HEK293T (cell line): ENCODE measurements around the gene C2orf81.
"Not testable (repeated sequence)": the region's sequence is repeated elsewhere in the genome, so short reads cannot be mapped to it uniquely, and the experiment has no call there.

Experiments used
- CTCF ChIA-PET: fragments of 350-600 bp; formaldehyde crosslinking; extraction: SDS; loops from one replicate; lab custom pipeline; 2021; ENCODE audit warnings: antibody characterized with exemption, inconsistent platforms; lab: Yijun Ruan, JAX
- POLR2A ChIA-PET: fragments of 350-600 bp; formaldehyde crosslinking; extraction: SDS; loops from one replicate; lab custom pipeline; 2020; ENCODE audit warnings: antibody characterized with exemption, inconsistent platforms; lab: Yijun Ruan, JAX
- DNase-seq: peaks from one replicate; pipeline ENCODE4 v3.0.0; 2012; ENCODE audit warnings: mixed read lengths; ENCODE audit errors: extremely low spot score
- ARNT ChIP-seq: fragments of 450-650 bp; IDR thresholded peaks from 2 replicates; pipeline ENCODE4 v1.6.1; 2017; ENCODE audit warnings: mild to moderate bottlenecking
- BHLHE40 ChIP-seq: fragments of 450-650 bp; IDR thresholded peaks from 2 replicates; pipeline ENCODE4 v1.6.1; 2016; ENCODE audit warnings: mild to moderate bottlenecking, moderate library complexity, borderline replicate concordance
- CTBP1 ChIP-seq: fragments of 450-650 bp; IDR thresholded peaks from 2 replicates; pipeline ENCODE4 v1.6.1; 2016; ENCODE audit warnings: borderline replicate concordance
- ELF4 ChIP-seq: fragments of 450-650 bp; IDR thresholded peaks from 2 replicates; pipeline ENCODE4 v1.6.1; 2017; ENCODE audit warnings: antibody characterized with exemption
- FOXA1 ChIP-seq: fragments of 450-650 bp; IDR thresholded peaks from 2 replicates; pipeline ENCODE4 v1.6.1; 2016; ENCODE audit warnings: mild to moderate bottlenecking
- FOXK2 ChIP-seq: fragments of 450-650 bp; IDR thresholded peaks from 2 replicates; pipeline ENCODE4 v1.6.1; 2016; ENCODE audit warnings: mild to moderate bottlenecking
- FOXM1 ChIP-seq: fragments of 450-650 bp; IDR thresholded peaks from 2 replicates; pipeline ENCODE4 v1.6.1; 2017; ENCODE audit warnings: mild to moderate bottlenecking, borderline replicate concordance
- HDGF ChIP-seq: fragments of 450-650 bp; IDR thresholded peaks from 2 replicates; pipeline ENCODE4 v1.6.1; 2017; ENCODE audit warnings: antibody characterized with exemption, borderline replicate concordance
- L3MBTL2 ChIP-seq: fragments of 450-650 bp; conservative IDR thresholded peaks from 2 replicates; pipeline ENCODE4 v1.6.1; 2016; ENCODE audit warnings: mild to moderate bottlenecking
- LEF1 ChIP-seq: fragments of 450-650 bp; IDR thresholded peaks from 2 replicates; pipeline ENCODE4 v1.6.1; 2017; ENCODE audit warnings: mild to moderate bottlenecking, borderline replicate concordance
- NFRKB ChIP-seq: fragments of 450-650 bp; IDR thresholded peaks from 2 replicates; pipeline ENCODE4 v1.6.1; 2016; ENCODE audit warnings: mild to moderate bottlenecking, moderate library complexity
- PKNOX1 ChIP-seq: fragments of 450-650 bp; IDR thresholded peaks from 2 replicates; pipeline ENCODE4 v1.6.1; 2016
- SP1 ChIP-seq: fragments of 450-650 bp; IDR thresholded peaks from 2 replicates; pipeline ENCODE4 v1.6.1; 2017
- SUZ12 ChIP-seq: fragments of 450-650 bp; IDR thresholded peaks from 2 replicates; pipeline ENCODE4 v1.6.1; 2016; ENCODE audit warnings: mild to moderate bottlenecking
- TARDBP ChIP-seq: fragments of 450-650 bp; IDR thresholded peaks from 2 replicates; pipeline ENCODE4 v1.6.1; 2016
- ZNF384 ChIP-seq: fragments of 450-650 bp; IDR thresholded peaks from 2 replicates; pipeline ENCODE4 v1.6.1; 2016

The C2orf81 gene

DNA sequence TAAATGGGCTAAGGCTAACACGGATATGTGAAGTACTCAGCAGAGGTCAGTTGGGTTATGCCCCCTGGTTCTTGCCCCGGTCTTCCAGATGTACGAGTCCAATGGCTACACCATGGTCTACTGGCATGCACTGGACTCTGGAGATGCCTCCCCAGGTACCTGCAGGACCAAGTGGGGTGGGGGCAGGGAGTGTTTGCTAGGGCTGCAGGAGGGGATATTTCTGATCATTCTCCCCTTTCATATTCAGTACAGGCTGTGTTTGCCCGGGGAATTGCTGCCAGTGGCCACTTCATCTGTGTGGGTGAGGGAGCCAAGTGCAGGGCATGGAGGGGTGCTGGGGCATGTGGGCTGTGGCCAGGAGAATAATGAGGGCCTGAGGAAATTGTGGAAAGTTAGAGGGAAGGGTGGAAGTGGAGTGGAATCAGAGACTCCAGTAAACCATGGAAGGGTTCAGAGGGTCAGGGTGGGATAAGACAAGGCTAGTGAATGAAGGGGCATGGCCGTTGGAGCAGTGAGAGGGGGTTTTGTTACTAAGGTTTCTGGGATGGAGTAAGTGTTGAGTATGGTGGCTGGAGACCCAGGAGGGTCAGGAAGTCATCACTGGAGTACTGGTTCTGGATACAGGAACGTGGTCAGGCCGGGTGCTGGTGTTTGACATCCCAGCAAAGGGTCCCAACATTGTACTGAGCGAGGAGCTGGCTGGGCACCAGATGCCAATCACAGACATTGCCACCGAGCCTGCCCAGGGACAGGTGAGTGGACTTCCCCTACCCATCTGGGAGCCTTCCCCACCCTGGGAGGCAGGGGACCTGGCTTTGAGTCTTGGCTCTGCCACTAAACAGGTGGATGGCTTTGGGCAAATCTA, 2.0 kb upstream of the C2orf81 start:
- CTCF ChIA-PET, result interaction anchor here (0.8 kb wide), 1 partner anchor 1374 kb away, joined by 3 read pairs; no protein-coding TSS in a partner anchor
- DNase-seq, result no peak
- TF ChIP-seq TARDBP (no peak), ZNF384 (no peak), BHLHE40 (no peak), LEF1 (no peak), CTBP1 (no peak), FOXM1 (no peak), ARNT (no peak), SUZ12 (no peak), HDGF (no peak), PKNOX1 (no peak), ELF4 (no peak), SP1 (no peak), FOXK2 (no peak)
- POLR2A ChIA-PET, result interaction anchor here (1.1 kb wide), 1 partner anchor 10 kb away, joined by 3 read pairs; no protein-coding TSS in a partner anchor

- POLR2A ChIA-PET, result interaction anchor here (0.6 to 2.7 kb wide), 9 partner anchors 8 to 80 kb away, joined by 3 to 20 read pairs (median 6); partner anchors contain the start of genes INO80B, MRPL53 and WBP1
- CTCF ChIA-PET, DNase-seq: not testable (repeated sequence)
Observed at GRCh38 chr2:74420443-74421103, 846 bp downstream of the C2orf81 start.

DNA sequence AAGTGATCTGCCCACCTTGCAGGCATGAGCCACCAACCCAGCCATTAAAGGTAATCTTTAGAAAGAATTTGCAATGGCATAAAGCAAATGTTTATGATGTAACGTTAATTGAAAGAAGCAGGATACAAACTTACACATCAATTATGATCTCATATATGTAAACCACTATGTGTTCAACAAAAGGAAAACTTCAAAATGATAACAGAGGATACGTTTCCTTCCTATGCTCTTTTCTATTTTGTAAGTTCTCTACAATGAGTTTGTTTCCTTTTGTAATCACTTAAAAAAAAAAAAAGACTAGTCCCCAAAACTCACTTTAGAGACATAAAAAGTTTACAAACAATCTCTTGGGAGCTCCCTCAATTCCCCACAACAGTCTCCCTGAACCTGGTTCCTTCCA, 1.4 kb downstream of the C2orf81 start:
- TF ChIP-seq BHLHE40 (no peak), L3MBTL2 (no peak), ZNF384 (no peak), ARNT (no peak), FOXK2 (no peak), PKNOX1 (no peak), TARDBP (no peak), NFRKB (no peak), CTBP1 (no peak), FOXA1 (no peak), SUZ12 (no peak), ELF4 (no peak), FOXM1 (no peak), LEF1 (no peak), SP1 (no peak), HDGF (no peak)
- DNase-seq, result no peak
- CTCF ChIA-PET, result no interaction called here
- POLR2A ChIA-PET, result interaction anchor here (2.6 kb wide), 1 partner anchor 38 kb away, joined by 18 read pairs; the partner anchor contains the start of gene WBP1

- no peak for DNase-seq
- no peak for TF ChIP-seq NFRKB
- CTCF ChIA-PET, result interaction anchor here (0.7 kb wide), 1 partner anchor 84 kb away, joined by 4 read pairs; no protein-coding TSS in a partner anchor
- POLR2A ChIA-PET, result no interaction called here
Observed at GRCh38 chr2:74419345-74419744, 2.1 kb downstream of the C2orf81 start.

GRCh38 chr2:74418312-74418711, 3.1 kb downstream of the C2orf81 start:
- POLR2A ChIA-PET, result no interaction called here
- TF ChIP-seq FOXA1 (no peak), HDGF (no peak), LEF1 (no peak), BHLHE40 (no peak), ARNT (no peak), PKNOX1 (no peak), NFRKB (no peak), ZNF384 (no peak), CTBP1 (no peak), FOXM1 (no peak), TARDBP (no peak), L3MBTL2 (no peak), SP1 (no peak), SUZ12 (no peak), ELF4 (no peak), FOXK2 (no peak)
- no peak for DNase-seq
- CTCF ChIA-PET, result interaction anchor here (0.7 kb wide), 1 partner anchor 83 kb away, joined by 4 read pairs; no protein-coding TSS in a partner anchor

DNA sequence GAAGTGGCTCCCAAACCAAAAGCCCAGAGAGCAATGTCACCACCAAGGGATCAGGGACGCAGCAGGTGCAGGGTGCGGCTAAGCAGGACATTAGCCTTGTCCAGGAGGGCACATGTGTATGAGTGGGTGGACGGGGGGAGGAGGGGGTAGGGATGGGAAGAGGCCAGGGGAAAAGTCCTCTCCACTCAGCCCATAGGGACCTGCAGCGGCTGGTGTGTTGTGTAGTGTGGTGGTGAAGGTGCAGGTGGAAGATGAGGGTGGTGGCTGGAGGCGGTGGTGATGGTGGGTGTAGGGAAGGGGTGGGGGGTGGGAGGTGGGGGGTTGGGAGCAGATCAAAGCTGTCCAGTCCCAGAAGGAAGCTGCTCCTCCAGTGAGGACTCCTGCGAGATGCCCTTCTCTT, 3.7 kb downstream of the C2orf81 start:
- POLR2A ChIA-PET, result no interaction called here

More for the DNA sequence above, 3.7 kb downstream of the C2orf81 start:
- TF ChIP-seq L3MBTL2 (no peak), LEF1 (no peak)
- CTCF ChIA-PET, result no interaction called here
- DNase-seq, result no peak
